ENCODE results near the gene CLEC2A. TPM values are rescaled to one million over a fixed set of nuclear protein-coding genes. Genes with fewer than 3 reads are reported as not detected.
"Not testable (repeated sequence)": the region's sequence is repeated elsewhere in the genome, so short reads cannot be mapped to it uniquely, and the experiment has no call there.

CLEC2A gene
- total RNA-seq (2014; rRNA removed; shearing (Covaris generic)) (not detected in 2 replicates), total RNA-seq (2022) (not detected in 2 replicates), Bru-seq, nascent RNA (not detected), BruChase-seq, experiment 1, labeled RNA remaining after a 6-hour chase (percentile 7 among the genes with signal in this experiment), BruChase-seq, experiment 2, labeled RNA remaining after a 2-hour chase (not detected)
- long read RNA-seq = 0 reads

GRCh38 chr12:9932270-9932669 lies at the start of gene CLEC2A:
Gene CLEC2A, minus strand, starts transcription at chr12:9932370. Its CDS starts 41 bp downstream, at chr12:9932329.
- intact Hi-C loops (cut with micrococcal nuclease; ENCODE audit: unreplicated experiment) = no loop called here
- POLR2A ChIA-PET = interaction anchor here (0.6 to 1.1 kb wide), 2 partner anchors 12 to 326 kb away, joined by 3 to 4 read pairs; no protein-coding TSS in a partner anchor
- H3K36me3 ChIP-seq (ENCODE audit: insufficient read depth, low read length) = no peaks in the 10 kb centered on the region
- no peaks in the 10 kb centered on the region for H3K9me3 ChIP-seq (ENCODE audit: low read length)
- no peaks in the 10 kb centered on the region for H4K20me1 ChIP-seq (ENCODE audit: insufficient read depth, low read length)
- TF ChIP-seq EZH2phosphoT487 (IDR thresholded peaks at IDR 0.05; ENCODE audit: borderline replicate concordance, low read depth, low read length) = no peak
- TF ChIP-seq, protein P1, sequence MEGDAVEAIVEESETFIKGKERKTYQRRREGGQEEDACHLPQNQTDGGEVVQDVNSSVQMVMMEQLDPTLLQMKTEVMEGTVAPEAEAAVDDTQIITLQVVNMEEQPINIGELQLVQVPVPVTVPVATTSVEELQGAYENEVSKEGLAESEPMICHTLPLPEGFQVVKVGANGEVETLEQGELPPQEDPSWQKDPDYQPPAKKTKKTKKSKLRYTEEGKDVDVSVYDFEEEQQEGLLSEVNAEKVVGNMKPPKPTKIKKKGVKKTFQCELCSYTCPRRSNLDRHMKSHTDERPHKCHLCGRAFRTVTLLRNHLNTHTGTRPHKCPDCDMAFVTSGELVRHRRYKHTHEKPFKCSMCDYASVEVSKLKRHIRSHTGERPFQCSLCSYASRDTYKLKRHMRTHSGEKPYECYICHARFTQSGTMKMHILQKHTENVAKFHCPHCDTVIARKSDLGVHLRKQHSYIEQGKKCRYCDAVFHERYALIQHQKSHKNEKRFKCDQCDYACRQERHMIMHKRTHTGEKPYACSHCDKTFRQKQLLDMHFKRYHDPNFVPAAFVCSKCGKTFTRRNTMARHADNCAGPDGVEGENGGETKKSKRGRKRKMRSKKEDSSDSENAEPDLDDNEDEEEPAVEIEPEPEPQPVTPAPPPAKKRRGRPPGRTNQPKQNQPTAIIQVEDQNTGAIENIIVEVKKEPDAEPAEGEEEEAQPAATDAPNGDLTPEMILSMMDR (conservative IDR thresholded peaks at IDR 0.05; ENCODE audit: low read length) = no peak
- no peaks in the 10 kb centered on the region for H3K9me2 ChIP-seq (ENCODE audit: insufficient read depth, low read length)
- no TSS peak for BruUV-seq (replicated peaks)
- H3K4me3 ChIP-seq (ENCODE audit: low read depth, low read length, poor library complexity, severe bottlenecking) = no peak within 1 kb of the TSS
- no peak within 1 kb of the TSS for H3K27ac ChIP-seq (ENCODE audit: low read depth, low read length, poor library complexity, severe bottlenecking)
- peaks cover 16% of the 10 kb centered on the region for H3K4me1 ChIP-seq (ENCODE audit: insufficient read depth, low read length, poor library complexity, severe bottlenecking)
- DNase-seq (ENCODE audit: low spot score) = no peak
- H3K4me2 ChIP-seq (ENCODE audit: low read length) = no peak within 1 kb of the TSS
- no peaks in the 10 kb centered on the region for H3K79me2 ChIP-seq (ENCODE audit: insufficient read depth, low read depth, low read length)
- peak within 1 kb of the TSS; percentile 23; the same call in 1 of the 2 replicates for H2AFZ ChIP-seq (ENCODE audit: low read length)
- CTCF ChIA-PET (ENCODE audit: unreplicated experiment) = no interaction called here

DNA sequence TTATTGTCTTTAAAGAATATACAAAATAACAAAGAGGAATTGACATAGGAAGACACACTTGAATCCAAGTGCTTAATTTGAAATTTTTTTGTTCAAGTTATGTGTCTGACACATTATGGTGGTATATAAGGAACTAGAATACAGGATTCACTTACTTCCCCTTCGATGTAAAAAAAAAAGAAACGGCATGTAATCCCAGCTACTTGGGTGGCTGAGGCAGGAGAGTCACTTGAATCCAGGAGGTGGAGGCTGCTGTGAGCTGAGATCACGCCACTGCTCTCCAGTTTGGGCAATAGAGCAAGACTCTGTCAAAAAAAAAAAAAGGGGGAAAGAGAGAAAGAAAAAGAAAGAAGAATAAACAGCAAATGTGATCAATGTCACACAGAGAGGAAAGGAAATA lies 48.0 kb upstream of the CLEC2A start:
- no peaks in the 10 kb centered on the region for H3K9me2 ChIP-seq (ENCODE audit: insufficient read depth, low read length)
- H3K27ac ChIP-seq (ENCODE audit: low read depth, low read length, poor library complexity, severe bottlenecking) = no peak overlapping the region
- POLR2A ChIA-PET = no interaction called here
- no peak for DNase-seq (ENCODE audit: low spot score)
- intact Hi-C loops (cut with micrococcal nuclease; ENCODE audit: unreplicated experiment) = no loop called here
- no peaks in the 10 kb centered on the region for H3K36me3 ChIP-seq (ENCODE audit: insufficient read depth, low read length)
- H4K20me1 ChIP-seq (ENCODE audit: insufficient read depth, low read length) = no peaks in the 10 kb centered on the region
- H3K4me2 ChIP-seq (ENCODE audit: low read length) = no peak overlapping the region
- no peaks in the 10 kb centered on the region for H3K4me1 ChIP-seq (ENCODE audit: insufficient read depth, low read length, poor library complexity, severe bottlenecking)
- H3K9me3 ChIP-seq (ENCODE audit: low read length) = no peaks in the 10 kb centered on the region
- CTCF ChIA-PET (ENCODE audit: unreplicated experiment) = no interaction called here
- H3K79me2 ChIP-seq (ENCODE audit: insufficient read depth, low read depth, low read length) = no peaks in the 10 kb centered on the region
- H3K4me3 ChIP-seq (ENCODE audit: low read depth, low read length, poor library complexity, severe bottlenecking) = no peak overlapping the region
- no peak overlapping the region for H2AFZ ChIP-seq (ENCODE audit: low read length)
- no TSS peak for BruUV-seq (replicated peaks)
- no peak for TF ChIP-seq EZH2phosphoT487 (IDR thresholded peaks at IDR 0.05; ENCODE audit: borderline replicate concordance, low read depth, low read length)
- TF ChIP-seq, protein P1 (conservative IDR thresholded peaks at IDR 0.05; ENCODE audit: low read length) = no peak

DNA sequence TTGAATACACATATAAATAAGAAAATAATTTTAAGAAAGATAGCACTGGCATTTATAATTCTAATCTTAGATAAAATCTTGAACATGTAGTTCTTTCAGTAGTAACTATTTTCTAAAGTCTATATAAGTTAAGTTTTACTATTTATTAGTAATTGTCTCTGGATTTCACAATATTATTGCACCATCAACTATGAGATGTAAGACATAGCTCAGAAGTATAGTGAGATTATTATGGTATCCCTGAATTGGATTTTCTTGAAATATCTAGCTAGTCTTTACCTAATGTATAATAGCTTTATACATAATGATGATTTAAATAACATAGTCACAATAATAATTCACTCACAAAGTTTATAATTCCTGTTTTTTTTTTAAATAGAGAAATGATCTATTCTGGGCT lies 45.7 kb upstream of the CLEC2A start:
- H3K4me2 ChIP-seq (ENCODE audit: low read length) = no peak overlapping the region
- H3K9me3 ChIP-seq (ENCODE audit: low read length) = no peaks in the 10 kb centered on the region
- H4K20me1 ChIP-seq (ENCODE audit: insufficient read depth, low read length) = no peaks in the 10 kb centered on the region
- H2AFZ ChIP-seq (ENCODE audit: low read length) = no peak overlapping the region
- BruUV-seq (replicated peaks) = no TSS peak
- no peaks in the 10 kb centered on the region for H3K9me2 ChIP-seq (ENCODE audit: insufficient read depth, low read length)
- CTCF ChIA-PET (ENCODE audit: unreplicated experiment) = no interaction called here
- DNase-seq (ENCODE audit: low spot score) = no peak
- no peaks in the 10 kb centered on the region for H3K4me1 ChIP-seq (ENCODE audit: insufficient read depth, low read length, poor library complexity, severe bottlenecking)
- no peaks in the 10 kb centered on the region for H3K36me3 ChIP-seq (ENCODE audit: insufficient read depth, low read length)
- intact Hi-C loops (cut with micrococcal nuclease; ENCODE audit: unreplicated experiment) = no loop called here
- H3K79me2 ChIP-seq (ENCODE audit: insufficient read depth, low read depth, low read length) = no peaks in the 10 kb centered on the region
- POLR2A ChIA-PET = interaction anchor here (0.9 to 1.5 kb wide), 4 partner anchors 30 to 81 kb away, joined by 3 to 4 read pairs (median 3); no protein-coding TSS in a partner anchor
- TF ChIP-seq, protein P1 (conservative IDR thresholded peaks at IDR 0.05; ENCODE audit: low read length) = no peak
- no peak for TF ChIP-seq EZH2phosphoT487 (IDR thresholded peaks at IDR 0.05; ENCODE audit: borderline replicate concordance, low read depth, low read length)
- no peak overlapping the region for H3K4me3 ChIP-seq (ENCODE audit: low read depth, low read length, poor library complexity, severe bottlenecking)
- H3K27ac ChIP-seq (ENCODE audit: low read depth, low read length, poor library complexity, severe bottlenecking) = no peak overlapping the region

DNA sequence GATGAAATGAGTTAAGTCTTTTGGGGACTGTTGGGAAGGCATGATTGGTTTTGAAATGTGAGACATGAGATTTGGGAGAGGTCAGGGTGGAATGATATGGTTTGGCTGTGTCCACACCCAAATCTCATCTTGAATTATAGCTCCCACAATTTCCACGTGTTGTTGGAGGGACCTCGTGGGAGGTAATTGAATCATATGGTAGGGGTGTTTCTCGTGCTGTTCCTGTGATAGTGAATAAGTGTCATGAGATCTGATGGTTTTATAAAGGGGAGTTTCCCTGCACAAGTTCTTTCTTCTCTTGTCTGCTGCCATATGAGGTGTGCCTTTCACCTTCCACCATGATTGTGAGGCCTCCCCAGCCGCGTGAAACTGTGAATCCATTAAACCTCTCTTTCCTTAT lies 44.5 kb upstream of the CLEC2A start:
- BruUV-seq (replicated peaks); H3K27ac ChIP-seq (ENCODE audit: low read depth, low read length, poor library complexity, severe bottlenecking); H2AFZ ChIP-seq (ENCODE audit: low read length); H3K9me2 ChIP-seq (ENCODE audit: insufficient read depth, low read length); intact Hi-C loops (cut with micrococcal nuclease; ENCODE audit: unreplicated experiment); H4K20me1 ChIP-seq (ENCODE audit: insufficient read depth, low read length); CTCF ChIA-PET (ENCODE audit: unreplicated experiment); H3K4me2 ChIP-seq (ENCODE audit: low read length); H3K79me2 ChIP-seq (ENCODE audit: insufficient read depth, low read depth, low read length); H3K4me1 ChIP-seq (ENCODE audit: insufficient read depth, low read length, poor library complexity, severe bottlenecking); DNase-seq (ENCODE audit: low spot score); H3K36me3 ChIP-seq (ENCODE audit: insufficient read depth, low read length); H3K9me3 ChIP-seq (ENCODE audit: low read length); H3K4me3 ChIP-seq (ENCODE audit: low read depth, low read length, poor library complexity, severe bottlenecking): not testable (repeated sequence)
- POLR2A ChIA-PET = interaction anchor here (0.6 to 1.3 kb wide), 3 partner anchors 19 to 1553 kb away, joined by 3 to 4 read pairs (median 3); no protein-coding TSS in a partner anchor

All from OCI-LY7 (cell line).